Lung (tissue), 12 donors: ENCODE measurements around the gene PANX1. TPM values are rescaled to one million over a fixed set of nuclear protein-coding genes. Genes with fewer than 3 reads are reported as not detected.

Experiments used
- ATAC-seq: fragments of 200-7000 bp; cut with Tn5 transposase; one replicate; pipeline ENCODE4 v1.9.1; 2020; ENCODE audit warnings: moderate number of reproducible peaks; ENCODE audit not compliant: insufficient read depth, low FRiP score
- DNase-seq, 3 donors: peaks; one replicate each; pipeline ENCODE4 v3.0.0-alpha.2; 2013 to 2017
- H3K27ac ChIP-seq, 2 donors: one replicate each; pipeline ENCODE4 v1.5.1; 2013; ENCODE audit warnings: mild to moderate bottlenecking in 2 of 2, moderate library complexity in 2 of 2, control low read depth in 1 of 2, inconsistent platforms in 1 of 2, low read depth in 1 of 2, low read length in 1 of 2
- H3K27me3 ChIP-seq, 3 donors: one replicate each; pipeline ENCODE4 v1.5.1; 2013; ENCODE audit warnings: low read length in 2 of 3; ENCODE audit not compliant: control insufficient read depth in 3 of 3, insufficient read depth in 3 of 3
- H3K36me3 ChIP-seq, 4 donors: one replicate each; pipeline ENCODE4 v1.5.1; 2013; ENCODE audit warnings: low read length in 4 of 4, mild to moderate bottlenecking in 1 of 4, moderate library complexity in 1 of 4; ENCODE audit not compliant: control insufficient read depth in 4 of 4, insufficient read depth in 4 of 4
- H3K4me1 ChIP-seq, 5 donors: one replicate each; pipeline ENCODE4 v1.5.1; 2013; ENCODE audit warnings: low read length in 5 of 5, mild to moderate bottlenecking in 2 of 5, moderate library complexity in 1 of 5; ENCODE audit not compliant: control insufficient read depth in 5 of 5, insufficient read depth in 5 of 5
- H3K4me3 ChIP-seq: one replicate; pipeline ENCODE4 v1.5.1; 2013; ENCODE audit warnings: mild to moderate bottlenecking, control low read depth, moderate library complexity
- H3K9ac ChIP-seq, 2 donors: one replicate each; pipeline ENCODE4 v1.5.1; 2013; ENCODE audit warnings: low read length in 2 of 2, control low read depth in 1 of 2; ENCODE audit not compliant: insufficient read depth in 1 of 2
- H3K9me3 ChIP-seq, 4 donors: one replicate each; pipeline ENCODE4 v1.5.1; 2013; ENCODE audit warnings: low read length in 3 of 4, mild to moderate bottlenecking in 1 of 4, moderate library complexity in 1 of 4; ENCODE audit not compliant: control insufficient read depth in 4 of 4, insufficient read depth in 3 of 4
- CTCF ChIP-seq: IDR thresholded peaks from 2 replicates; pipeline ENCODE4 v1.5.1; 2012; ENCODE audit warnings: mild to moderate bottlenecking; ENCODE audit errors: control extremely low read depth, extremely low read depth
- WGBS, 2 donors: extraction: QIAGEN DNeasy Blood & Tissue Kit; methylation state at CpG; one replicate each; pipeline ENCODE4 v1.1.7; 2013; 5-methylcytosine and 5-hydroxymethylcytosine counted together
- polyA plus RNA-seq, 2 donors: library from polyadenylated mRNA; stranded (reverse); fragments of 200-250 nt; gene quantifications; one replicate each; pipeline ENCODE4 v1.2.1, GENCODE V29; 2013
- total RNA-seq, 2 donors: library from RNA; depleted of rRNA in 1 of 2; stranded (reverse); fragments of >200 nt in 1 of 2; gene quantifications; one replicate each; pipeline ENCODE4 v1.2.1, GENCODE V29; 2014 to 2021
- donor health status: control.
- donor health status: control.
- donor health status: Bipolar disorder and iron deficiency.
- donor health status: healthy.
- donor health status: DM: yes; HTN: yes; CAD: no.

The PANX1 gene
- total and polyA plus RNA-seq, 4 donors = 5.9 to 25.7 (median 19.0) TPM

GRCh38 chr11:94132823-94133408 lies 4.3 kb downstream of the PANX1 start:
- DNase-seq (no peak), ATAC-seq (no peak)
- Histone ChIP-seq H3K4me1 (peaks cover 14 to 66% (median 23%) of the 10 kb centered on the region in 5 donors), H3K27me3 (no peaks in the 10 kb centered on the region), H3K4me3 (no peak overlapping the region), H3K27ac (peak overlapping the region in 1 of 2 donors; percentile 1), H3K36me3 (no peaks in the 10 kb centered on the region), H3K9me3 (no peaks in the 10 kb centered on the region), H3K9ac (no peak overlapping the region)
- 96 to 98% methylated on average over 4 of the region's 4 CpGs for WGBS, 2 donors
- TF ChIP-seq CTCF = no peak

GRCh38 chr11:94133752-94134151 lies 5.1 kb downstream of the PANX1 start:
- H3K27me3 ChIP-seq = no peaks in the 10 kb centered on the region
- WGBS, 2 donors = 91 to 97% methylated on average over 4 of the region's 4 CpGs
- no peak overlapping the region for H3K27ac ChIP-seq
- H3K36me3 ChIP-seq = no peaks in the 10 kb centered on the region
- H3K4me1 ChIP-seq = peaks cover 14 to 63% (median 23%) of the 10 kb centered on the region in 5 donors
- H3K4me3 ChIP-seq = no peak overlapping the region
- no peak overlapping the region for H3K9ac ChIP-seq
- no peak for TF ChIP-seq CTCF
- H3K9me3 ChIP-seq = no peaks in the 10 kb centered on the region
- ATAC-seq (no peak), DNase-seq (no peak)

GRCh38 chr11:94134651-94135512 lies 6.2 kb downstream of the PANX1 start:
- WGBS, 2 donors = 58 to 69% methylated on average over 10 of the region's 10 CpGs
- no peak overlapping the region for H3K4me3 ChIP-seq
- H3K9ac ChIP-seq = no peak overlapping the region

More at GRCh38 chr11:94134651-94135512, 6.2 kb downstream of the PANX1 start:
- DNase-seq (peak; percentile 36 to 72 (median 64)), ATAC-seq (peak; percentile 47)
- H3K36me3 ChIP-seq = no peaks in the 10 kb centered on the region
- no peaks in the 10 kb centered on the region for H3K27me3 ChIP-seq
- no peaks in the 10 kb centered on the region for H3K9me3 ChIP-seq
- peaks cover 18 to 61% (median 23%) of the 10 kb centered on the region in 5 donors for H3K4me1 ChIP-seq
- peak overlapping the region; percentile 66 to 79 for H3K27ac ChIP-seq
- no peak for TF ChIP-seq CTCF
